ENCODE data around the gene BLTP3A.

BLTP3A gene

GRCh38 chr6:34836451-34836850, 44.6 kb downstream of the BLTP3A start:
- no peak for DNase-seq

GRCh38 chr6:34837528-34837927, 45.6 kb downstream of the BLTP3A start:
- no peak for DNase-seq

- DNase-seq: no peak
These were observed 47.9 kb downstream of the BLTP3A start for GRCh38 chr6:34839666-34840352.
